Measurements from ENCODE around the gene RAMP2.

DNA sequence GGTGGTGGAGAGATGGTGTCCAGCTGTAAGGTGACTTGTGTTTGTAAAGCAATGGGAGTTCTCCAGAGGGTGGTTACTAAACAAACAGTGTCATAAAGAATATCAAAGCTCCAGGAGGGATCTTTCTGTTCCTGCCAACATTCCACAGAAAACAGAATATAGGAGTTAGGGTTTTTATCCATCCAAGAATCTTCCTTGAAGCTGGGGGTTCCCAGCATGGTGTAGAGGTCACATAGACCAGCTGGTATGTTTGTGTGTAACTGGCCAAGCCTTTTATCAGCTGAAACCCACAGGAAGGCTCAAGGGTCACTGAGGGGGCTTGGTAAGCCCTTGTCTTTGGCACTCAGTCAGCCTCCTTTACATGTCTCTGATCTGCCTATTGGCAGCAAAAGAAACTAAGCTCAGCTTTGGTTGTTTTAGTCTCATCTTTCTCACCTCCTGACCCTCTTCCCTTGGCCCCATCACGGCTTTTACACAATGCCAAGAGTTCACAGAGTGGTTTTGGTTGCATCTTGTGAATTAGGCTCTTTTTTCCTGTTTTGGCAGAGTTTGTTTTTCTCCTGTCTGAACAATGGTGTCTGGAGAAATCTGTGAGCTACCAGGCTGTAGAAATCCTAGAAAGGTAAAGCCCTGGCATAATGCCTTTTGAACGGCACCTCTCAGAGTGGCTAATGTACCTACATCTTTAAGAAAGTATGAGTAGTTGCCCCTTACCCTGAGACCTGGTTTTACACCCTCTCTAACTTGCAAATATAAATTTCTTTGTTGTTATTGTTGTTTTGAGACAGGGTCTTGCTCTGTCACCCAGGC lies 42.3 kb downstream of the RAMP2 start:
- TF ChIP-seq, protein P1, sequence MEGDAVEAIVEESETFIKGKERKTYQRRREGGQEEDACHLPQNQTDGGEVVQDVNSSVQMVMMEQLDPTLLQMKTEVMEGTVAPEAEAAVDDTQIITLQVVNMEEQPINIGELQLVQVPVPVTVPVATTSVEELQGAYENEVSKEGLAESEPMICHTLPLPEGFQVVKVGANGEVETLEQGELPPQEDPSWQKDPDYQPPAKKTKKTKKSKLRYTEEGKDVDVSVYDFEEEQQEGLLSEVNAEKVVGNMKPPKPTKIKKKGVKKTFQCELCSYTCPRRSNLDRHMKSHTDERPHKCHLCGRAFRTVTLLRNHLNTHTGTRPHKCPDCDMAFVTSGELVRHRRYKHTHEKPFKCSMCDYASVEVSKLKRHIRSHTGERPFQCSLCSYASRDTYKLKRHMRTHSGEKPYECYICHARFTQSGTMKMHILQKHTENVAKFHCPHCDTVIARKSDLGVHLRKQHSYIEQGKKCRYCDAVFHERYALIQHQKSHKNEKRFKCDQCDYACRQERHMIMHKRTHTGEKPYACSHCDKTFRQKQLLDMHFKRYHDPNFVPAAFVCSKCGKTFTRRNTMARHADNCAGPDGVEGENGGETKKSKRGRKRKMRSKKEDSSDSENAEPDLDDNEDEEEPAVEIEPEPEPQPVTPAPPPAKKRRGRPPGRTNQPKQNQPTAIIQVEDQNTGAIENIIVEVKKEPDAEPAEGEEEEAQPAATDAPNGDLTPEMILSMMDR (optimal IDR thresholded peaks at IDR 0.05 in 1 of 3, IDR thresholded peaks at IDR 0.05 in 1 of 3, conservative IDR thresholded peaks at IDR 0.05 in 1 of 3; ENCODE audit: extremely low read depth in 1 of 3, insufficient read depth in 2 of 3, low read length in 3 of 3) = no peak
- TF ChIP-seq EZH2 (IDR thresholded peaks at IDR 0.05; ENCODE audit: low read length) = no peak
